Measurements from ENCODE around the gene ITPR1.
"Not testable (repeated sequence)": the region's sequence is repeated elsewhere in the genome, so short reads cannot be mapped to it uniquely, and the experiment has no call there.

The ITPR1 gene

GRCh38 chr3:4749567-4750002 is 256.4 kb downstream of the ITPR1 start:
- DNase-seq: no peak

GRCh38 chr3:4750306-4750968 is 257.3 kb downstream of the ITPR1 start:
- no peak for DNase-seq

GRCh38 chr3:4751029-4751501 is 257.9 kb downstream of the ITPR1 start:
- no peak for DNase-seq

GRCh38 chr3:4751502-4752101 is 258.5 kb downstream of the ITPR1 start:
- DNase-seq: no peak

GRCh38 chr3:4752201-4753072 is 259.3 kb downstream of the ITPR1 start:
- DNase-seq: no peak

- no peak for DNase-seq
Measured at GRCh38 chr3:4753073-4753691, 260.0 kb downstream of the ITPR1 start.

- no peak for DNase-seq
Measured at GRCh38 chr3:4754180-4755086, 261.3 kb downstream of the ITPR1 start.

GRCh38 chr3:4755566-4755965 is 262.4 kb downstream of the ITPR1 start:
- DNase-seq: no peak

GRCh38 chr3:4756057-4756775 is 263.1 kb downstream of the ITPR1 start:
- DNase-seq: no peak

- DNase-seq: no peak
Measured at GRCh38 chr3:4756855-4757574, 263.9 kb downstream of the ITPR1 start.

GRCh38 chr3:4757575-4758248 is 264.6 kb downstream of the ITPR1 start:
- no peak for DNase-seq

- DNase-seq: no peak
Measured at GRCh38 chr3:4758249-4758860, 265.2 kb downstream of the ITPR1 start.

GRCh38 chr3:4758957-4759656 is 266.0 kb downstream of the ITPR1 start:
- no peak for DNase-seq

GRCh38 chr3:4759689-4760312 is 266.7 kb downstream of the ITPR1 start:
- no peak for DNase-seq

- DNase-seq: no peak
Measured at GRCh38 chr3:4761759-4762158, 268.6 kb downstream of the ITPR1 start.

GRCh38 chr3:4762481-4763230 is 269.5 kb downstream of the ITPR1 start:
- DNase-seq: not testable (repeated sequence)

GRCh38 chr3:4763604-4764247 is 270.6 kb downstream of the ITPR1 start:
- DNase-seq: no peak

All from NCI-H1105 (cell line).